OCI-LY1 (cell line): ENCODE measurements around the gene PDE6C.

ENCODE experiments used
- CTCF ChIP-seq: fragments of 200-600 bp; sonication (generic), shearing (Covaris generic); IDR thresholded peaks from 2 replicates; pipeline ENCODE4 v1.5.1; 2017; ENCODE audit warnings: mild to moderate bottlenecking, antibody characterized with exemption, low read length, moderate library complexity, mixed read lengths
- EZH2 ChIP-seq: fragments of 200-600 bp; sonication (generic), shearing (Covaris generic); IDR thresholded peaks from 2 replicates; pipeline ENCODE4 v1.8.0; 2017; ENCODE audit warnings: borderline replicate concordance, mixed run types, mild to moderate bottlenecking, antibody characterized with exemption, low read length, moderate library complexity, mixed read lengths

GRCh38 chr10:93567277-93568104 lies 44.8 kb upstream of the PDE6C start:
- TF ChIP-seq CTCF, result no peak
- no peak for TF ChIP-seq EZH2
